HEK293 (cell line): ENCODE measurements around the gene LRP1.

ENCODE experiments used
- BCL11A ChIP-seq: fragments of 450-650 bp; formaldehyde crosslinking; IDR thresholded peaks from 2 replicates; pipeline ENCODE4 v1.5.1; 2016; ENCODE audit warnings: low read depth, missing biosample characterization, missing genetic modification characterization
- KLF1 ChIP-seq: fragments of 450-650 bp; formaldehyde crosslinking; IDR thresholded peaks from 2 replicates; pipeline ENCODE4 v1.5.1; 2016; ENCODE audit warnings: missing biosample characterization, missing genetic modification characterization
- KLF7 ChIP-seq: fragments of 450-650 bp; formaldehyde crosslinking; IDR thresholded peaks from 2 replicates; pipeline ENCODE4 v1.5.1; 2016; ENCODE audit warnings: missing biosample characterization, missing genetic modification characterization, borderline replicate concordance
- SALL2 ChIP-seq: fragments of 450-650 bp; formaldehyde crosslinking; IDR thresholded peaks from 2 replicates; pipeline ENCODE4 v1.5.0; 2017; ENCODE audit warnings: missing biosample characterization, mild to moderate bottlenecking, missing genetic modification characterization, borderline replicate concordance
- YY1 ChIP-seq: fragments of 450-650 bp; formaldehyde crosslinking; IDR thresholded peaks from 2 replicates; pipeline ENCODE4 v1.5.1; 2018; ENCODE audit warnings: missing biosample characterization, missing genetic modification characterization
- ZNF114 ChIP-seq: fragments of 450-650 bp; formaldehyde crosslinking; IDR thresholded peaks from 2 replicates; pipeline ENCODE4 v1.5.0; 2017; ENCODE audit warnings: missing biosample characterization, missing genetic modification characterization
- ZNF302 ChIP-seq: fragments of 450-650 bp; formaldehyde crosslinking; IDR thresholded peaks from 2 replicates; pipeline ENCODE4 v1.5.1; 2016; ENCODE audit warnings: missing biosample characterization, missing genetic modification characterization, low read depth
- ZNF416 ChIP-seq: fragments of 450-650 bp; formaldehyde crosslinking; IDR thresholded peaks from 2 replicates; pipeline ENCODE4 v1.5.1; 2016; ENCODE audit warnings: missing biosample characterization, missing genetic modification characterization
- ZNF629 ChIP-seq: fragments of 450-650 bp; formaldehyde crosslinking; IDR thresholded peaks from 2 replicates; pipeline ENCODE4 v1.5.1; 2017; ENCODE audit warnings: missing biosample characterization, missing genetic modification characterization
- ZNF658 ChIP-seq: fragments of 450-650 bp; formaldehyde crosslinking; IDR thresholded peaks from 2 replicates; pipeline ENCODE4; 2016; ENCODE audit warnings: missing biosample characterization, missing genetic modification characterization
- ZSCAN18 ChIP-seq: fragments of 450-650 bp; formaldehyde crosslinking; IDR thresholded peaks from 2 replicates; pipeline ENCODE4 v1.5.1; 2016; ENCODE audit warnings: missing biosample characterization, missing genetic modification characterization
- TF ChIP-seq, protein P1 (sequence below): fragments of 450-650 bp; formaldehyde crosslinking; IDR thresholded peaks from 2 replicates; pipeline ENCODE4 v1.5.1; 2016; ENCODE audit warnings: missing biosample characterization, missing genetic modification characterization
- TF ChIP-seq, protein P2 (sequence below): IDR thresholded peaks from 2 replicates; pipeline ENCODE4 v1.6.1; 2011; ENCODE audit warnings: mild to moderate bottlenecking, low read depth, low read length, borderline replicate concordance

DNA sequence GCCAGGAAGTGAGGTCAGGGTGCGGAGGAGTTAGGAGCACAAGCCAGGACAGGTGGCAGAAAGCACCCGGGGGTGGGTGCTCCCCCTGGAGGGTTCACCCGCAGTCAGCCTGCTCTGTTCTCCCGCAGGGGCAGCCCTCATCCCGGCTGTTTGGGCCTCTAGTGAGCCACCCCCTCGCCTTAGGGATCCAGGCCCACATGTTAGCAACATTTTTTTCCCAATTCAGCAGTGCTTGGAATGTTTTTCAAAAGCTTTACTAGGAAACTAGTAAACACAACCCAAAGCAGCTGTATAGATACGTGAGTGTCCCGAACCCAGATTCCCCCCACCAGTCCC is 59.8 kb downstream of the LRP1 start:
- TF ChIP-seq ZSCAN18 (tag by site-specific recombination) (no peak), BCL11A (tag by site-specific recombination) (no peak), YY1 (tag by site-specific recombination) (no peak), KLF7 (tag by site-specific recombination) (no peak), ZNF302 (tag by site-specific recombination) (no peak), SALL2 (tag by site-specific recombination) (no peak), ZNF658 (tag by site-specific recombination) (no peak), ZNF416 (tag by site-specific recombination) (no peak), KLF1 (no peak), ZNF114 (no peak), ZNF629 (tag by site-specific recombination) (no peak)
- TF ChIP-seq, protein P1, sequence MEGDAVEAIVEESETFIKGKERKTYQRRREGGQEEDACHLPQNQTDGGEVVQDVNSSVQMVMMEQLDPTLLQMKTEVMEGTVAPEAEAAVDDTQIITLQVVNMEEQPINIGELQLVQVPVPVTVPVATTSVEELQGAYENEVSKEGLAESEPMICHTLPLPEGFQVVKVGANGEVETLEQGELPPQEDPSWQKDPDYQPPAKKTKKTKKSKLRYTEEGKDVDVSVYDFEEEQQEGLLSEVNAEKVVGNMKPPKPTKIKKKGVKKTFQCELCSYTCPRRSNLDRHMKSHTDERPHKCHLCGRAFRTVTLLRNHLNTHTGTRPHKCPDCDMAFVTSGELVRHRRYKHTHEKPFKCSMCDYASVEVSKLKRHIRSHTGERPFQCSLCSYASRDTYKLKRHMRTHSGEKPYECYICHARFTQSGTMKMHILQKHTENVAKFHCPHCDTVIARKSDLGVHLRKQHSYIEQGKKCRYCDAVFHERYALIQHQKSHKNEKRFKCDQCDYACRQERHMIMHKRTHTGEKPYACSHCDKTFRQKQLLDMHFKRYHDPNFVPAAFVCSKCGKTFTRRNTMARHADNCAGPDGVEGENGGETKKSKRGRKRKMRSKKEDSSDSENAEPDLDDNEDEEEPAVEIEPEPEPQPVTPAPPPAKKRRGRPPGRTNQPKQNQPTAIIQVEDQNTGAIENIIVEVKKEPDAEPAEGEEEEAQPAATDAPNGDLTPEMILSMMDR (tag by site-specific recombination), result no peak
- TF ChIP-seq, protein P2, sequence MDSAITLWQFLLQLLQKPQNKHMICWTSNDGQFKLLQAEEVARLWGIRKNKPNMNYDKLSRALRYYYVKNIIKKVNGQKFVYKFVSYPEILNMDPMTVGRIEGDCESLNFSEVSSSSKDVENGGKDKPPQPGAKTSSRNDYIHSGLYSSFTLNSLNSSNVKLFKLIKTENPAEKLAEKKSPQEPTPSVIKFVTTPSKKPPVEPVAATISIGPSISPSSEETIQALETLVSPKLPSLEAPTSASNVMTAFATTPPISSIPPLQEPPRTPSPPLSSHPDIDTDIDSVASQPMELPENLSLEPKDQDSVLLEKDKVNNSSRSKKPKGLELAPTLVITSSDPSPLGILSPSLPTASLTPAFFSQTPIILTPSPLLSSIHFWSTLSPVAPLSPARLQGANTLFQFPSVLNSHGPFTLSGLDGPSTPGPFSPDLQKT, result no peak
